Testis (tissue), 2 donors: Measurements from ENCODE around the gene HSF5.

ENCODE experiments used
- CTCF ChIP-seq, 3 experiments: fragments of 450-650 bp in 2 of 3; fragments of 200-600 bp in 1 of 3; sonication (generic) in 1 of 3; IDR thresholded peaks; one replicate each; pipeline ENCODE4 v1.5.1; 2016 to 2019; ENCODE audit warnings: antibody characterized with exemption in 3 of 3, mild to moderate bottlenecking in 2 of 3, moderate library complexity in 1 of 3
- POLR2A ChIP-seq: fragments of 450-650 bp; IDR thresholded peaks from one replicate; pipeline ENCODE4 v1.6.1; 2017; ENCODE audit warnings: antibody characterized with exemption, mild to moderate bottlenecking, moderate library complexity

DNA sequence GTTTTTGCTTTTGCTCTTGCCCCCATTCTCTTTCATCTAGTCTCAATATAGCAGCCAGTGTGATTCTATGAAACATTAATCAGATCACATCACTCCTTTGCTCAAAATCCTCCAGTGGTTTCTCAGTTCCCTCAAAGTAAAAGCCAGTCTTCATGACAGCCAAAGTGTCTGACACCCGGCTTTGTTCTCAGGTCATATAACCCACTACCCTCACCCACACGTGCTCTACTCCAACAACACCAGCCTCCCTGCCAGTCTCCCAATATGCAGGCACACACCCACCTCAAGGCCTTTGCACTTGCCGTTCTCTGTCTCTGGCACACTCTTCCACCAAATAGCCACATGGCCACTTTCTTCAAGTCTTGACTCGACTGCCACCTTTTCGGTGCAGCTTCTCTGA lies 21.9 kb upstream of the HSF5 start:
- TF ChIP-seq CTCF (IDR thresholded peaks at IDR 0.05) (no peak), POLR2A (no peak)
